HG02678 (cell line): ENCODE measurements around the gene TIA1.

ENCODE experiments used
- ATAC-seq: cut with Tn5 transposase; IDR thresholded peaks from one replicate; pipeline ENCODE4 v1.9.1; 2021; ENCODE audit warnings: mild to moderate bottlenecking, moderate library complexity; ENCODE audit not compliant: unreplicated experiment

Gene TIA1

GRCh38 chr2:70161069-70161534, 87.3 kb downstream of the TIA1 start:
- peak; percentile 94 for ATAC-seq

DNA sequence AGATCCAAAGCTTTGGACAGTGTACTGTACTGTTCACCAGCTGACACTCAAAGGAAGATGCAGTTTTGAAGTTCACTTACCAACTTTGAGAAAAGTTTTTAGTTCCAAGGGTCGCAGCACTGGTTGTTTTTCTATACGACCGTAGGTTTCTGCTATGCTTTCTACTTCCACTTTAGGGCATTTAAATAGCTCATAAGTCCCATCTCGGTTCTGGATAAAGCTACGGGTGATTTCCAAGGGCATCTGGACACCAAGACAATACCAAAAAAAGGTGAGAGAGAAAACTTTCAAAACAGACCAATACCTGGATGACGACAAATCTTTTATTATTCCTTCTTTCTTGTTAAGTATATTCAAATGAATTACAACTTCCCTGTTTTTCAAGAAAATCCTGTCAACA, 87.9 kb downstream of the TIA1 start:
- no peak for ATAC-seq
